GM13976 (cell line): ENCODE data around the gene PTPRH.

Experiments used
- DNase-seq: peaks from one replicate; pipeline ENCODE4 v3.0.0; 2012; ENCODE audit warnings: low spot score
- in situ Hi-C: fragments of 300-500 bp; cut with MboI; formaldehyde crosslinking; loops from one replicate; pipeline ENCODE4 v1.12.0; 2022; ENCODE audit warnings: low sequenced_read_pairs, mixed read lengths, inconsistent platforms; ENCODE audit not compliant: unreplicated experiment
- TF ChIP-seq, protein P1 (sequence below): IDR thresholded peaks from 2 replicates; pipeline ENCODE4 v1.5.1; 2012; ENCODE audit warnings: borderline replicate concordance, mild to moderate bottlenecking; ENCODE audit not compliant: insufficient read depth; ENCODE audit errors: extremely low read depth, missing control alignments, control extremely low read depth

Gene PTPRH

DNA sequence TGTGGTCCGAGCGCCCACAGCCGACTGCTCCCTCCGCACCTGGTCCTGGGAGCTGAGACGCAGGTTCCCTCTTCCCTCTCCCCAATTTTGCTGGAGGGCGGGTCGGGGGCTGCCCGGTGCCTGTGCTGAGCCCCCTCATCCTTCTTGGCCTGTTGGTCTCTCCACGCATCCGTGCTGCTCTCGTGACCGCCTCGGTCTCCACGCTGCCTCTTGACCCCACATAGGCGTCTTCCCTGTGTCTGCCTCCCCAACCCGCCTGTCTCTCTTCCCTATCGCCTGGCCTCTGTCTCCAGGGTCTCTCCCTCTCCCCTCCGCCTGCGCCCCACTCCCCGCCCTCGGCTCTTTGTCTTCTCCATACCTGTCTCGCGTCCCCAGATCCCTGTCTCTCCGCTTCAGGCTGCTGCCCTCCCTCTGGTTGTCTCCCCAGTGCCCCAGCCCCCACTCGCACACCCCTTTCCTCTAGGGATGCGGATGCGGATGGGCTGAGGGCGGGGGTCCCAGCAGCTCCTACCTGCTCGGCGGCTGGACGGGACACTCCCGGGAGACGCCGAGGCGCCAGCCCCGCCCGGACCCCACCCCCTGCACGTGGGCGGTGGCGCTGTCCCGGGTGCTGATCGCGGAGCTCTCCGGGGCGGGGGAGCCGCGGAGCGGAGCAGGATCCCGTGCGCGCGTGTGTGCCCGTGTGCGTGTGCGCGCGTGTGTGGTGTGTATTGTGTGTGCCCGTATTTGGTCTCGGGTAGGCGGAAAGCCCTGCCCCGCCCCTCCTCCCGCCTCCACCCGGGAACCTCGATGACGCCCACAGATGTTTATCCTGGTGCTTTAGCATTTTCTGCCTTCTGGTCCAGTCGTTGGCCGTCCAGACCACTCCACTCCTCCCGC is 29.5 kb downstream of the PTPRH start, which contains the start of gene SYT5:
Gene SYT5 (minus strand): TSS at position 684 of the 879 bp plus-strand sequence. CDS start 1,248 bp downstream, outside the sequence.
- in situ Hi-C loops, result no loop called here
- DNase-seq, result peak; percentile 89
- TF ChIP-seq, protein P1, sequence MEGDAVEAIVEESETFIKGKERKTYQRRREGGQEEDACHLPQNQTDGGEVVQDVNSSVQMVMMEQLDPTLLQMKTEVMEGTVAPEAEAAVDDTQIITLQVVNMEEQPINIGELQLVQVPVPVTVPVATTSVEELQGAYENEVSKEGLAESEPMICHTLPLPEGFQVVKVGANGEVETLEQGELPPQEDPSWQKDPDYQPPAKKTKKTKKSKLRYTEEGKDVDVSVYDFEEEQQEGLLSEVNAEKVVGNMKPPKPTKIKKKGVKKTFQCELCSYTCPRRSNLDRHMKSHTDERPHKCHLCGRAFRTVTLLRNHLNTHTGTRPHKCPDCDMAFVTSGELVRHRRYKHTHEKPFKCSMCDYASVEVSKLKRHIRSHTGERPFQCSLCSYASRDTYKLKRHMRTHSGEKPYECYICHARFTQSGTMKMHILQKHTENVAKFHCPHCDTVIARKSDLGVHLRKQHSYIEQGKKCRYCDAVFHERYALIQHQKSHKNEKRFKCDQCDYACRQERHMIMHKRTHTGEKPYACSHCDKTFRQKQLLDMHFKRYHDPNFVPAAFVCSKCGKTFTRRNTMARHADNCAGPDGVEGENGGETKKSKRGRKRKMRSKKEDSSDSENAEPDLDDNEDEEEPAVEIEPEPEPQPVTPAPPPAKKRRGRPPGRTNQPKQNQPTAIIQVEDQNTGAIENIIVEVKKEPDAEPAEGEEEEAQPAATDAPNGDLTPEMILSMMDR, result no peak

DNA sequence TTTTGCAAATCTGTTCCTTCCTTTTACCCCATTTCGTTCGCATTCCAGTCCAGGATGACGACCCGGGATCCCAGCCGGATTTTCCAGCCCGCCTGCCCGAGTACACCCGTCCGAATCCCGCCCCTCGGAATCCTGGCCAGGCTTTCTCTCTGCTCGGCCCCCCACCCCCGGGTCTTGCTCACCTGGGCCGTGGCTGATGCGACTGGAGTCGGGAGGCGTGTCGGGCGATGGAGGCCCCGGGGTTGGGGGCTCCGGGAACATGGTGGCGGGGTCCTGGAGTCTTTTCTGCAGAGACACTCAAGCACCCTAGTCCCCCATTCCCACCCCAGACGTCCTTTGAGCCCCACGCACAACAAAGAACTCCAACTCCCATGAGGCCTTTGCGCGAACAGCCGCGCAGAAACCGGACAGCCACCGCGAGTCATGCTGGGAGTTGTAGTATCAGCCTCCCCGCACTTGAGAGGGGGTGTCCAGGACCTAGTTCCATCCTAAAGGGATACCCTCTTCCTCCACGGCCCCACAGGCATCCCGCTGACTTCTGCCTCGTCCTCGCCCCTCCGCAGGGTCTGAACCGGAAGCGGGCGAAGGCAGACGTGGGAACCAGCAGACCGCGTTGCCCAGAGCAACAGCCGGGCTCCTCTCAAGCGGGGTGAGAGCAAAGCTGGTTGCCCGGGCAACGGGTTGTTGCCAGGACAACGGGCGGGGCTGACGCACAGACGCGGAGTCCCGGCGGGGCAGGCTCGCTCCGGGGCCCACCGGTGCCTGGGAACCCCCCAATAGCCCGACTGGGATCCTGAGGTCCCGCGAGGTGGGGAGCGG is 30.3 kb downstream of the PTPRH start:
- in situ Hi-C loops, result no loop called here
- TF ChIP-seq, protein P1, result no peak

DNA sequence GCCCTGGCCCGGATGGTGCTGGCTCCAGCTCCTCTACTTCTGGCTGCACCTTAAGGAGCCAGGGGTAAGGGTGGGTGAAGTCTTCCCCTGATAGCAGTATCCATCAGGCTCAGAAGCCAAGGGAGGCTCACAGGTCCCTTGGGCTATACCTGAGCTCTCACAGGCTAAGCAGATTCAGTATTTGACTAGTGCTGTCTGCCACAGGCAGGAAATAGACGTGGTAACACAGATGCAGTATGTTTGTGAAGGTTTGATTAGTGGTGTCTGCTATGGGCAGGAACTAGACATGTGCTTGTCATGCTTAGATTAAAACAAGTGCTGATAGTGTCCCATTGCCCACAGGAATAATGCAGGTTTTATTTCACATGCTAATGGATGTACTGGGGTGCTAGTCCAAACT is 33.2 kb downstream of the PTPRH start:
- TF ChIP-seq, protein P1, result no peak
- in situ Hi-C loops, result no loop called here
- no peak for DNase-seq

More for the DNA sequence above, 30.3 kb downstream of the PTPRH start:
- peak; percentile 98 for DNase-seq

DNA sequence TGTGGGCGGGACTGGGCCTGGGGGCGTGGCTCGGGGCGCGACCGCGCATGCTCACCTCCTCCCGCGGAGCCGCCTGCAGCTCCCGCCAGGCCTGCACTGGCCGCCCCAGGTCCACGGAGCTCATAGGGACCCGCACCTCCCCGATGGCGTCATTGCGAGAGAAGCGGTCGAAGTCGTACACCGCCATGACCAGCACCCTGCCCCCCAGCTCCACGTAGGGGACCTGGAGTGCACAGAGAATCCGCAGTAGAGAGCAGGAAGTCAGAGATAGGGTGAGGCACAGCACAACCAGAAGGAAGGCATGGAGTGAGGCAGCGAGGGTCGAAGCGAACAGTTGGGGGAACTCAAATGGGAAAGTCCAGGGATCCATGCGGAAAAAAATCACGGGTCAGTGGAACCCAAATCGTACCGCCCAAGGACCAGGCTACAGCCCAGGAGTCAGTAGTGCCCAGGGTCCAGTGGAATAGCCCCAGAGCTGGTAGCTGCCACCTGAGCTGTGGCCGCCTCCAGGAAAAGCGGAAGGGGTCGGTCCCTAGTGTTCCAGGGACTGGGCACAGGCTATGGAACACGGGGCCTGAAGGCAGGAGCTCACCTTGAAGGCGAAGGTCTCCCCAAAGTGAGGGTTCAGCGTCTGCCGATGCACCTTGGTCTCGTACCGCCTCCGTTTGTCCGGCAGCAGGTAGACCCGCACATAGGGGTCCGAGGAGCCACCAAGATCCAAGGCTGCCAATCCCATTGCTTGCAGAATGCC is 34.0 kb downstream of the PTPRH start:
- DNase-seq, result no peak
- in situ Hi-C loops, result no loop called here
- TF ChIP-seq, protein P1, result no peak

DNA sequence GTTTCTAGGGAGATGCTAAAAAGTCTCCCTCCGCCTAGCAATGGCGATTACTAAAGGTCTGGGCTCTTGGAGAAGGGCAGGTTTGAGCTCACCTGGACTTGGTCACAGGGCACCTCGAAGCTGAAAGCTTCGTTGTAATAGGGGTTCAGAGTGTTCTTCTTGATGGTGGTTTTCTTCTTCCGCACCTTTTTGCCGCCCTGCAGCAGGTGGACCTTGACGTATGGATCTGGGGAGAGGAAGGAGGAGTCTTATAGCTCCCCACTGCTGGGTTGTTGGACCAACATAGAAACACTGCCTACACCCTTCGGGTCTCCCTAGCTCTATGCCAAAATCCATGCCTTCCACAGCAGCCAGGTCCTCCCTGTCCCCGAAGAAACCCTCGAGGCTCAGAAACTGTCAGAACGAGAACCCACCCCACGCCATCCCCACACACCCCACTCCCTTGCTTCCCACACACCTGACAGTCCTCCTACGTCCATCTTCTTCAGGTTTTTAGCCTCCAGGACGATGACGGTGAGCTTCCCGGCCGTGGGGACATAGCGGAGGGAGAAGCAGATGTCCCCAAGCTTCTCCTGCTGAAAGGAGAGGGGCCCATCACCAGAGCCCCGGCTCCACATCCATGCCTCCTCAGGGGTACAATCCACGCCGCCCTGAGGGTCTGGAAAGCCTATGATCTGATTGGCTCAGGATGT is 34.7 kb downstream of the PTPRH start:
- TF ChIP-seq, protein P1, result no peak
- DNase-seq, result no peak
- in situ Hi-C loops, result no loop called here
